GM20000 (cell line): Measurements from ENCODE around the gene KCNK4.

Source experiments
- DNase-seq: peaks from one replicate; pipeline ENCODE4 v3.0.0; 2012; ENCODE audit warnings: low spot score
- CTCF ChIP-seq: IDR thresholded peaks from 2 replicates; pipeline ENCODE4 v1.5.1; 2012; ENCODE audit warnings: mild to moderate bottlenecking, control low read depth; ENCODE audit errors: extremely low read depth, missing control alignments

Gene KCNK4

GRCh38 chr11:64324692-64325469 is 33.8 kb downstream of the KCNK4 start:
- no peak for TF ChIP-seq CTCF

GRCh38 chr11:64327375-64327774 is 36.3 kb downstream of the KCNK4 start:
- TF ChIP-seq CTCF: no peak

More at GRCh38 chr11:64324692-64325469, 33.8 kb downstream of the KCNK4 start:
- no peak for DNase-seq

GRCh38 chr11:64327993-64328392 is 36.9 kb downstream of the KCNK4 start:
- no peak for TF ChIP-seq CTCF
- no peak for DNase-seq

More at GRCh38 chr11:64327375-64327774, 36.3 kb downstream of the KCNK4 start:
- DNase-seq: no peak

GRCh38 chr11:64330888-64331287 is 39.8 kb downstream of the KCNK4 start:
- no peak for DNase-seq
- TF ChIP-seq CTCF: no peak

GRCh38 chr11:64331569-64332371 is 40.7 kb downstream of the KCNK4 start:
- peak; percentile 48 for TF ChIP-seq CTCF
- peak; percentile 75 for DNase-seq

- no peak for TF ChIP-seq CTCF
- DNase-seq: no peak
Observed at GRCh38 chr11:64333556-64333955, 42.5 kb downstream of the KCNK4 start.
